Activated T-cell treated with anti-CD3 and anti-CD28 coated beads, Interleukin-2, amount 50 U/mL, for 24 hours (primary cell): ENCODE measurements around the gene SLC13A2.
"Not testable (repeated sequence)": the region's sequence is repeated elsewhere in the genome, so short reads cannot be mapped to it uniquely, and the experiment has no call there.

Experiments
- DNase-seq: peaks from one replicate; pipeline ENCODE4 v3.0.0-alpha.2; 2020
- H3K27ac Mint-ChIP-seq: 2 replicates; pipeline ENCODE4 v1.8.0; 2020; ENCODE audit warnings: mild to moderate bottlenecking, mixed read lengths
- H3K27me3 Mint-ChIP-seq: 2 replicates; pipeline ENCODE4 v1.8.0; 2020; ENCODE audit warnings: mixed read lengths
- H3K36me3 Mint-ChIP-seq: 2 replicates; pipeline ENCODE4 v1.8.0; 2020; ENCODE audit warnings: low read depth, mixed read lengths
- H3K4me1 Mint-ChIP-seq: 2 replicates; pipeline ENCODE4 v1.8.0; 2020; ENCODE audit warnings: low read depth, mixed read lengths
- H3K4me3 Mint-ChIP-seq: 2 replicates; pipeline ENCODE4 v1.8.0; 2020; ENCODE audit warnings: mild to moderate bottlenecking, moderate library complexity, mixed read lengths
- H3K9me3 Mint-ChIP-seq: 2 replicates; pipeline ENCODE4 v1.8.0; 2020; ENCODE audit warnings: mixed read lengths

The SLC13A2 gene

DNA sequence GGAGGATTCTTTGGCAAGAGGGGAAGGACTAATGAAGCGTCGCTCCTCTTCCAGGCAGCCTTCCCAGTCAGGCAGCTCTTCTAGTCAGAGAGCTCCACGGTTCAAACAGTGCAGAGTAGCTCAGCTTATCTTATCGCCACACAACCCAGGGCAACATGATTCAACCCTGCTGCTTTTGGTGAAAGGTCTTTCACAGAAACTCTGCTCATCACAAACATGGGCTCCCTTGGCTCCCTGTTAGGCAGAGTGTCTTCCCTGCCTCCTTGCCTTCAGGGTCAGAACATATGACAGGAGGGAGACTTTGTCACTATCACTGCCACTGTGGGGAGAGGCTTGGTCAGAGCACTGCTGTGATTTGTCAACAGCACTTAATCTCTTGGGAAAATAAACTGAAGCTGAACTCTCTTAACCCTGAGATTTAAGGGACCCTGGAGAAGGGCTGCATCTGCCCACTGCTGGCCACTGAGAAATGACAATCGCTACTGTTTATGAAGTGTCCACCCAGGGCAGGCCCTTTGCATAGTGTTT, 6.9 kb upstream of the SLC13A2 start:
- H3K4me3 Mint-ChIP-seq: no peak overlapping the region
- no peak for DNase-seq
- H3K9me3 Mint-ChIP-seq: no peaks in the 10 kb centered on the region
- H3K27me3 Mint-ChIP-seq: peaks cover 16% of the 10 kb centered on the region
- H3K27ac Mint-ChIP-seq: no peak overlapping the region
- peaks cover 23% of the 10 kb centered on the region for H3K4me1 Mint-ChIP-seq
- H3K36me3 Mint-ChIP-seq: no peaks in the 10 kb centered on the region

DNA sequence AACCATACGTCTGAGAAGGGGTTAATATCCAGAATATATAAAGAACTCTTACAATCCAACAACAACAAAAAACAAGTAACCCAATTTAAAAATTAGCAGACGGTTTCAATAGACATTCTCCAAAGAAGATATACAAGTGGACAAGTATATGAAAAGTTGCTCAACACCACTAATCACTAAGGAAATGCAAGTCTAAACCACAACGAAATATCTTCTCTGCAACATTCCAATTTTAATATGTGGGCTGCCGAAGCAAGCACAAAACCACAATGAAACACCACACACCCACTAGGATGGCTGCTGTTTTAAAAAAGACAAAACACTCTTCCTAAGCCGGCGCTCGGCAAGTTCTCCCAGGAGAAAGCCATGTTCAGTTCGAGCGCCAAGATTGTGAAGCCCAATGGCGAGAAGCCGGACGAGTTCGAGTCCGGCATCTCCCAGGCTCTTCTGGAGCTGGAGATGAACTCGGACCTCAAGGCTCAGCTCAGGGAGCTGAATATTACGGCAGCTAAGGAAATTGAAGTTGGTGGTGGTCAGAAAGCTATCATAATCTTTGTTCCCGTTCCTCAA, 5.9 kb upstream of the SLC13A2 start:
- DNase-seq: no peak
- no peak overlapping the region for H3K4me3 Mint-ChIP-seq
- H3K27me3 Mint-ChIP-seq: peaks cover 16% of the 10 kb centered on the region
- H3K4me1 Mint-ChIP-seq: peaks cover 23% of the 10 kb centered on the region
- H3K9me3 Mint-ChIP-seq: no peaks in the 10 kb centered on the region
- no peaks in the 10 kb centered on the region for H3K36me3 Mint-ChIP-seq
- no peak overlapping the region for H3K27ac Mint-ChIP-seq

GRCh38 chr17:28468033-28468735, 5.3 kb upstream of the SLC13A2 start:
- not testable (repeated sequence) for H3K27ac Mint-ChIP-seq, H3K9me3 Mint-ChIP-seq, DNase-seq, H3K36me3 Mint-ChIP-seq, H3K4me3 Mint-ChIP-seq
- peaks cover 23% of the 10 kb centered on the region for H3K4me1 Mint-ChIP-seq
- H3K27me3 Mint-ChIP-seq: peaks cover 12% of the 10 kb centered on the region

DNA sequence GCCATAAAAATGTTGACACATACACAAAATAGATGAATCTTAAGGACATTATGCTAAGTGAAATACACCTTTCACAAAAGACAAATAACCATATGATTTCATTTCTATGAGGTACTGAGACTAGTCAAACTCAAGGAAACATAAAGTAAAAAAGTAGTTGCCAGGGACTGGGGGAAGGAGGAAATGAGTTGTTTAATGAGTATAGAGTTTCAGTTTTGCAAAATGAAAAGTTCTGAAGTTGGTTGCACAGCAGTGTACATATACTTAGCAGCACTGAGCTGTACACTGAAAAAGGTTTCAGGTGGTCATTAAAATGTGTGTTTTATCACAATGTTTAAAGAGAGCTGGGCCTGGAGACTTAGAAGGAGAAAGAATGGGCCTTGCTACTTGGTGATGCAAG, 4.7 kb upstream of the SLC13A2 start:
- H3K9me3 Mint-ChIP-seq: no peaks in the 10 kb centered on the region
- H3K27me3 Mint-ChIP-seq: peaks cover 12% of the 10 kb centered on the region
- H3K27ac Mint-ChIP-seq: no peak overlapping the region
- no peaks in the 10 kb centered on the region for H3K36me3 Mint-ChIP-seq
- peaks cover 23% of the 10 kb centered on the region for H3K4me1 Mint-ChIP-seq
- DNase-seq: no peak
- no peak overlapping the region for H3K4me3 Mint-ChIP-seq

DNA sequence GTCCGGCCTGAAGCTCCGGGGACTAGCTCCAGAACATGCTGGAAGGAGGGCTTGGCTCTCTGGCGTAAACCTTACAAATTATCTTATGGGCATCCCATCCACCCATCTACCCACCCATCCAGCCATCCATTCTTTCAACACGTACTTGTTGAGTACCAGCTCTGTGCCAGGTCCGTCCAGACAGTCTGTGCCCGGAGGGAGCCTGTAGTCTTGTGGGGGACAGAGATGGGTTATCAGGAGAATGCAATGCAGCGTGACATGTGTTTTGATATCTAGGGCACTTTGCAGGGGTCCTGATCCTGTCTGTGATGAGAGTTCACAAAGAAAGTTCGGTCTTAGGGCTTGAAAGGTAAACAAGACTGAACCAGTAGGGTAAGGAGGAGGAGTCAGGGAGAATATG, 4.1 kb upstream of the SLC13A2 start:
- Mint-ChIP-seq H3K9me3 (no peaks in the 10 kb centered on the region), H3K4me1 (peaks cover 23% of the 10 kb centered on the region), H3K27me3 (peaks cover 12% of the 10 kb centered on the region), H3K27ac (no peak overlapping the region), H3K36me3 (no peaks in the 10 kb centered on the region), H3K4me3 (no peak overlapping the region)
- no peak for DNase-seq

GRCh38 chr17:28470266-28470913, 3.1 kb upstream of the SLC13A2 start:
- Mint-ChIP-seq H3K27ac (no peak overlapping the region), H3K4me3 (no peak overlapping the region), H3K4me1 (peaks cover 26% of the 10 kb centered on the region), H3K27me3 (peaks cover 12% of the 10 kb centered on the region), H3K36me3 (no peaks in the 10 kb centered on the region), H3K9me3 (no peaks in the 10 kb centered on the region)
- no peak for DNase-seq

GRCh38 chr17:28470914-28471366, 2.5 kb upstream of the SLC13A2 start:
- Mint-ChIP-seq H3K27me3 (peaks cover 8% of the 10 kb centered on the region), H3K4me1 (peaks cover 32% of the 10 kb centered on the region), H3K9me3 (no peaks in the 10 kb centered on the region), H3K36me3 (no peaks in the 10 kb centered on the region), H3K4me3 (no peak overlapping the region), H3K27ac (no peak overlapping the region)
- no peak for DNase-seq

DNA sequence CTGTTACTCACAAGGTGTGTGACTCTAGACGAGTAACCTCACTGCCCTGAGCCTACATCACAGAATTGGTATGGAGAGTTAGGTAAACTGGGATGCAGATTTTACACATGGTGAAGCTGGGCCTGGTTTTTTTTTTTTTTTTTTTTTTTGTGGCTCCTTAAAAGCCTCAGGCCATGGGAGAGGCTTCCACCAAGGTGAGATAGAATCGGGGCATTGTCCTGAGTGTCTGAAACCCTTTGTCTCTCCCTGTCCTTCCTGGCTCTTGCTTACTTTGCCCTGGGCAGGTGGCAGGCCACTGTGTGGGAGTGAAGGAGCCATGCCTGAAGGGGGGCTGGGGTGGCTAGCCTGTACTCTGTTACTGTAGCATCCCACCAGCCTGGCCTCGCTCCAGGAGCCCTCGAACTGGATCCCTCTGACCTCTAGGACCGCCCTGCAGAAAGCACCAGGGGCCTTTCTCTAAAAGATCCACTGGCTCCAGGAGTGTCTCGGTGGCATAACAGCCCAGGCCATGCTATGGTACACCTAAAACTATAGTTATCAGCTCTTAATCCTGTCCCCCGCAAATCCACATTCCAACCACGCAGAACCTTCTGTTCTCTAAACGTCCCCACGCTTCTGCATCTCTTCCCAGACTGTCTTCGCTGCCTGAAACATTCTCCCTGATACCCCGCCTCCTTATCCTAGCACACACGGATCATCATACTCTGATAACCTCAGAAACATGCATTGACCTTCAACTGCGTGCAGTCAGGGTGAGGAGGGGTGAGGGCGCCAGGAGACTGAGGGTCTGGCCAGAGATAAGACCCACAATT, 1.7 kb upstream of the SLC13A2 start:
- no peaks in the 10 kb centered on the region for H3K9me3 Mint-ChIP-seq
- H3K36me3 Mint-ChIP-seq: no peaks in the 10 kb centered on the region
- H3K27ac Mint-ChIP-seq: no peak overlapping the region
- H3K4me1 Mint-ChIP-seq: peaks cover 33% of the 10 kb centered on the region
- H3K27me3 Mint-ChIP-seq: peaks cover 3% of the 10 kb centered on the region
- H3K4me3 Mint-ChIP-seq: no peak overlapping the region
- no peak for DNase-seq

- peaks cover 25% of the 10 kb centered on the region for H3K4me1 Mint-ChIP-seq
- H3K27ac Mint-ChIP-seq: no peak overlapping the region
- H3K36me3 Mint-ChIP-seq: no peaks in the 10 kb centered on the region
- no peaks in the 10 kb centered on the region for H3K27me3 Mint-ChIP-seq
- no peaks in the 10 kb centered on the region for H3K9me3 Mint-ChIP-seq
- no peak overlapping the region for H3K4me3 Mint-ChIP-seq
- no peak for DNase-seq
Measured at GRCh38 chr17:28472871-28473497, 460 bp upstream of the SLC13A2 start.

DNA sequence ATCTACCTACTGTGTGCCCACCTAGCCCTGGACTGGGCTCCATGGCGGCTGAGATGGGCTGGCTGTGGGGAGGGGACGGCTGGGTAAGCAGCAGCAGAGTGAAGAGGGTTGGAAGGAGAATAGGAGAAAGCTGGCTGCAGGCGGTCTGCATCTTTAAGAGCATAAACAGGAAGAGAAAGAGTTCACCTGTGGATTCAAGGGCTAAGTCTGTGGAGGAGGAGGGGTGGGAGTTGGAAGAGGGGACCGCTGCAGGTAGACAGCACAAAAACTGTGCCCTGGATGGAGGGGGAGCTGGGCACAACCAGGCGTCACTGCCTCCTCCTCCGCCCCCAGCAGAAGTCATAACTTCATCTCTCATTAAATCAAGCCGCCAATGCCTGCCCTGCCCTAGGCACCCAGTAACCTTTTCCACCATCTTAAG, 677 bp downstream of the SLC13A2 start:
- no peaks in the 10 kb centered on the region for H3K27me3 Mint-ChIP-seq
- DNase-seq: no peak
- no peak overlapping the region for H3K4me3 Mint-ChIP-seq
- no peaks in the 10 kb centered on the region for H3K9me3 Mint-ChIP-seq
- no peak overlapping the region for H3K27ac Mint-ChIP-seq
- H3K36me3 Mint-ChIP-seq: no peaks in the 10 kb centered on the region
- peaks cover 17% of the 10 kb centered on the region for H3K4me1 Mint-ChIP-seq

DNA sequence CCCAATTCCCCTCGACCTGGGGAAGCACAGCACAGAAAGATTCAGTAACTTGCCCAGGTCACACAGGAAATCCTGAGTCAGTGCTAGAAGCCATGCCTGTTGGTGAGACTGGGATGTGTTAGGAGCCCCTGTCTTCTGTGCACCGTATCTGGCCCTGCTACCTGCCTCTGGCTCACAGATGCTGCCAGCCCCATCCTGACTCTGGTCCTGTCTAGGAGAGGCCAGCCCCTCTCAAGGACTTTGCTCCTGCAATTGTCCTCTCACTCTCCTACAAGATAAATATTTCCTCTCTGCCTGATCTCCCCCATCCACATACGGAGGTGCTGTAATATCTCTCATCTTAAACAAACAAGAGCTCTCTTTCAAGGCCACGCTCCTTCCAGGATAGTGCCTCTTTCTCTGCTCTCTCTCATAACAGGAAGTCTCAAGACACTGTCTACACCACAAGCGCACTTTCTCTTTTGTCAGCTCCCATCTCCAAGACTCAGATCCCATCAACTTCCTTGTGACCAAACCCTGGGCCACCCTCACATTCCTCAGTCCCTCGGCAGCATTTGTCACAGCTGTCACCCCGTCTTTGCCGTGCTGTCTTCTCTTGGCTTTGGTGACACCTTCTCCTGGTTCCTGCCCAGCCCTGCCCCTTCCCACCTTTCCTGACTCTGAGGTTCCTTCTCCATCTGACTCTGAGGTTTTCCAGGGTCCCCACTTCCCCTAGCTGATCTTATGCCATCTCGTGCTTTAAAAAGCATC, 1.9 kb downstream of the SLC13A2 start:
- Mint-ChIP-seq H3K4me1 (peaks cover 13% of the 10 kb centered on the region), H3K27ac (no peak overlapping the region), H3K9me3 (no peaks in the 10 kb centered on the region), H3K4me3 (no peak overlapping the region), H3K27me3 (no peaks in the 10 kb centered on the region), H3K36me3 (no peaks in the 10 kb centered on the region)
- no peak for DNase-seq

DNA sequence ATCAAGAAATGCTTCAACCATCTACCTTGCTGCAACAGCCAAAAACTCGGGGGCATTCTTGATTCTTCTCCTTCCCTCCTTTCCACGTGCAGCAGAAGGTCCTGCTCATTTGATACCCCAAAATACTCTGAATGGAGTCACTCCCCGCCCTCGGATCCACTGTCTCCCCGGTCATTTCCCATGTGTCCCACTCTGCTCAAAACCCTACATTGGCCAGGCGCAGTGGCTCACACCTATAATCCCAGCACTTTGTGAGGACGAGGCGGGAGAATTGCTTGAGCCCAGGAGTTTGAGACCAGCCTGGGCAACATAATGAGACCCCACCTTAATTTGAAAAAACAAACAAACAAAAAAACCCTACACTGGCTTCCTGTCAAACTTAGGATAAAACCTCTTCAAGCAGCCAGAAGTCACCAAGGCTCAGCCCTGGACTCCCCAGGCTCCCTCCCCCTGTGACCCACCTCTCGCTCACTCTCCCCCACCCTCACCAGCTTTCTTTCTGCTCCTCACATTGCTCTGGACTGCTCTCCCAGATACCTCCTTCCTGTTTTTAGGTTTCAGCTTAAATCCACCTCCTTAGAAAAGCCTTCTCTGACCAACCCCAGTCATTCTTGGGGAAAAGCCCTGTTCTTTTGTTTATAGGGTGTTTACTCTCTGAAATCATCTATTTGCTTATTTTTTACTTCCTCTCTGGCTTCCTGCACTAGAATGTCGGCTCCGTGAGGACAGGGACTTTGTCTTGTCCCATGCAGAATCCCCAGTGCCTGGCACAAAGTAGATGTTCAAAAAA, 2.8 kb downstream of the SLC13A2 start:
- Mint-ChIP-seq H3K9me3 (no peaks in the 10 kb centered on the region), H3K4me1 (peaks cover 10% of the 10 kb centered on the region), H3K27ac (no peak overlapping the region), H3K36me3 (no peaks in the 10 kb centered on the region), H3K27me3 (no peaks in the 10 kb centered on the region), H3K4me3 (no peak overlapping the region)
- no peak for DNase-seq

GRCh38 chr17:28477928-28478327, 4.5 kb downstream of the SLC13A2 start:
- no peak for DNase-seq
- no peaks in the 10 kb centered on the region for H3K9me3 Mint-ChIP-seq
- H3K27me3 Mint-ChIP-seq: no peaks in the 10 kb centered on the region
- H3K4me1 Mint-ChIP-seq: peaks cover 10% of the 10 kb centered on the region
- no peak overlapping the region for H3K27ac Mint-ChIP-seq
- no peak overlapping the region for H3K4me3 Mint-ChIP-seq
- H3K36me3 Mint-ChIP-seq: no peaks in the 10 kb centered on the region
